Aorta (tissue), 5 donors: Measurements from ENCODE around the gene TET3. TPM values are rescaled to one million over a fixed set of nuclear protein-coding genes. Genes with fewer than 3 reads are reported as not detected.

Experiments used
- ATAC-seq: fragments of 200-7000 bp; cut with Tn5 transposase; one replicate; pipeline ENCODE4 v1.9.1; 2022; ENCODE audit warnings: moderate library complexity; ENCODE audit not compliant: low FRiP score
- DNase-seq, 2 donors: peaks; one replicate each; pipeline ENCODE4 v3.0.0-alpha.2; 2020
- H3K27ac ChIP-seq, 2 donors: one replicate each; pipeline ENCODE4 v1.5.1; 2013; ENCODE audit warnings: low read length in 2 of 2, mild to moderate bottlenecking in 2 of 2, moderate library complexity in 2 of 2, control low read depth in 1 of 2, inconsistent platforms in 1 of 2, low read depth in 1 of 2
- H3K27me3 ChIP-seq, 2 donors: one replicate each; pipeline ENCODE4 v1.6.1; 2013; ENCODE audit warnings: control low read depth in 1 of 2, low read length in 1 of 2, mild to moderate bottlenecking in 1 of 2, moderate library complexity in 1 of 2; ENCODE audit not compliant: insufficient read depth in 2 of 2, control insufficient read depth in 1 of 2
- H3K36me3 ChIP-seq, 2 donors: one replicate each; pipeline ENCODE4 v1.6.1; 2013; ENCODE audit warnings: control low read depth in 1 of 2, low read length in 1 of 2, mild to moderate bottlenecking in 1 of 2; ENCODE audit not compliant: insufficient read depth in 2 of 2, control insufficient read depth in 1 of 2
- H3K4me1 ChIP-seq, 2 donors: one replicate each; pipeline ENCODE4 v1.6.1; 2013; ENCODE audit warnings: low read length in 2 of 2, control low read depth in 1 of 2, mild to moderate bottlenecking in 1 of 2, moderate library complexity in 1 of 2; ENCODE audit not compliant: insufficient read depth in 2 of 2, control insufficient read depth in 1 of 2
- H3K4me3 ChIP-seq, 2 donors: one replicate each; pipeline ENCODE4 v1.5.1; 2013; ENCODE audit warnings: low read length in 2 of 2, control low read depth in 1 of 2, mild to moderate bottlenecking in 1 of 2
- H3K9me3 ChIP-seq: one replicate; pipeline ENCODE4 v1.6.1; 2013; ENCODE audit warnings: mild to moderate bottlenecking, low read length; ENCODE audit not compliant: control insufficient read depth
- WGBS, 2 donors: extraction: QIAGEN DNeasy Blood & Tissue Kit; methylation state at CpG; one replicate each; pipeline ENCODE4 v1.1.7; 2013; 5-methylcytosine and 5-hydroxymethylcytosine counted together
- intact Hi-C, 2 donors: fragments of 100-400 bp; cut with DNase I; formaldehyde crosslinking; loops; one replicate each; pipeline versions ENCODE4 v1.14.2 to v1.15.0; 2022
- polyA plus RNA-seq, 2 donors: library from polyadenylated mRNA; stranded (reverse); fragments of 200-250 nt; gene quantifications; one replicate each; pipeline ENCODE4 v1.2.3, GENCODE V29; 2013
- total RNA-seq, 2 donors: library from RNA; stranded (reverse); fragmentation: NEBNext Ultra II Directional; extraction: Animal tissue kit (Norgen Biotek cat#: 25700); gene quantifications; one replicate each; pipeline ENCODE4 v1.2.1, GENCODE V29; 2021
- donor health status: healthy with polysubstance abuse.
- donor health status: Bipolar disorder and iron deficiency.
- donor health status: DM: no; HTN: no; CAD: no.
- donor health status: DM: no; HTN: no; CAD: no.
- donor health status: DM: yes; HTN: yes; CAD: no.

The TET3 gene
- total and polyA plus RNA-seq, 4 donors, result 1.0 to 12.1 (median 5.7) TPM

DNA sequence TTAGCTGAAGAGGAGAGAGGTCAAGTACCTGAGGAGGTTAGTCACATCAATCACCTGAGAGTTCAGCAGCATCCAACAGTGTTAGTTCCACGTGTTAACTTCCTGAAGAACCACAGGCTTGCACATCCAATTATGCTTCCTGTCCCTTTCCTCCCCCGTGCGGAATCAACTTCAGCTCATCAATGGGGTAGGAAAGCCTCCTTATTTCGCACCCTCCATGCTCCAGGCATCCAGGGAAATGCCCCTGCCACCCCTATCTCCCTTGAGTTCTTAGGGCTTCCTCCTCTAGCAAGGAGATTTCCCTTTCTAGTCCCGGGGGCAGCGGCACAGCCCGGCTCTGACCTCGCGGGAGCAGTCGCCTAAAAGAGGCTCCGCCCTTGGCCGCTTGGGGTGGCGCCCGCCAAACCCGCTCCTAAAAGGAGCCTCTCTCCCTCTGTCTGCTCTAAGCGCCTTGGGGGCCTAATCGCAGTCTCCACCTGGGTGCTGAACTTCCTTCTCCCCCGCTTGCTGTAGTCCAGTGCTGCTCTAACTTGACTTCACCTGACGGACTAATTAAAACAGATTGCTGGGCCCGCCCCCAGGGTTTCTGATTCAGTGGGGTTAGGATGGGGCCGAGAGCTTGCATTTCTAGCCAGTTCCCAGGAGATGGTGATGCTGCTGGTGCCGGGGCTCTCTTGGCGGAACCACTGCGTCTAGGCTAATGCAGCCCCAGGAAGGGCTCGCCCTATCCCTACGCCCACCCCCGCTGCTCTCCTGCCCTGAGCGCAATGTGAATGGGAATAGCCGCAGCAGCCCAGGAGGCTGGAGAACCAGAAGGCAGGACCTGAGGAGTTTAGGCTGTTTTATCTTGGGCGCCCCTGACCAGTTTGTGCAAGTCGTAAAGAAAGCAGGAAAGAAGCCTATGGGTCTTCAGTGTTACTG is 3.4 kb upstream of the TET3 start:
- Histone ChIP-seq H3K27me3 (no peaks in the 10 kb centered on the region), H3K36me3 (no peaks in the 10 kb centered on the region), H3K4me3 (peak overlapping the region in 1 of 2 donors; percentile 14), H3K27ac (no peak overlapping the region), H3K9me3 (no peaks in the 10 kb centered on the region), H3K4me1 (no peaks in the 10 kb centered on the region)
- intact Hi-C loops, result no loop called here
- ATAC-seq (peak; percentile 1), DNase-seq (peak; percentile 66 to 84)
- WGBS, 2 donors, result 8 to 9% methylated on average over 31 of the region's 31 CpGs

DNA sequence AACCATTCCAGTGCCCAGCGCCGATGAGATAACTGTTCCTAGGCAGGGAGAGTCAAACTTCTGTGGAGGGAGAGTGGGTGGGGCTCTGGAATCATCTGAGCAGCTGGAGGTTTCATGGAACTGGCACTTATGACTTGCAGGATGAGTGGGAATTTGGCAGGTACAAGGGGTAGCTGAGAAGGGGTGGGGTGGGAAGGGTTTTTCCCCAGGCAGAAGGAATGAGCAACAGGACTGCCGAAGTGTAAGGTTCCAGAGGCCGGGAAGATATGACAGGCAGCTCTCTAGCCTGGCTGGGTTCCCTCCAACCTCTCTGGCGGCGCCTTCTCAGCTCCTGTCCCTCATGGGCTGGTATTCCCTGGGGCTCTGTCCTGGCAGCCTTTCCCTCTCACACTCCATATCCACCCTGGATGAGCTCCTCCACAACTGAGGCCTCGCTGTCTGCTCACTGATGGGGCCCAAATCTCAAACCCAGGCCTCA is 2.5 kb upstream of the TET3 start:
- ATAC-seq, result no peak
- DNase-seq, result peak in 1 of 2 donors; percentile 50
- WGBS, 2 donors, result 14 to 19% methylated on average over 7 of the region's 7 CpGs
- intact Hi-C loops, result no loop called here
- Histone ChIP-seq H3K27me3 (no peaks in the 10 kb centered on the region), H3K4me1 (no peaks in the 10 kb centered on the region), H3K27ac (no peak overlapping the region), H3K9me3 (no peaks in the 10 kb centered on the region), H3K4me3 (no peak overlapping the region), H3K36me3 (no peaks in the 10 kb centered on the region)

DNA sequence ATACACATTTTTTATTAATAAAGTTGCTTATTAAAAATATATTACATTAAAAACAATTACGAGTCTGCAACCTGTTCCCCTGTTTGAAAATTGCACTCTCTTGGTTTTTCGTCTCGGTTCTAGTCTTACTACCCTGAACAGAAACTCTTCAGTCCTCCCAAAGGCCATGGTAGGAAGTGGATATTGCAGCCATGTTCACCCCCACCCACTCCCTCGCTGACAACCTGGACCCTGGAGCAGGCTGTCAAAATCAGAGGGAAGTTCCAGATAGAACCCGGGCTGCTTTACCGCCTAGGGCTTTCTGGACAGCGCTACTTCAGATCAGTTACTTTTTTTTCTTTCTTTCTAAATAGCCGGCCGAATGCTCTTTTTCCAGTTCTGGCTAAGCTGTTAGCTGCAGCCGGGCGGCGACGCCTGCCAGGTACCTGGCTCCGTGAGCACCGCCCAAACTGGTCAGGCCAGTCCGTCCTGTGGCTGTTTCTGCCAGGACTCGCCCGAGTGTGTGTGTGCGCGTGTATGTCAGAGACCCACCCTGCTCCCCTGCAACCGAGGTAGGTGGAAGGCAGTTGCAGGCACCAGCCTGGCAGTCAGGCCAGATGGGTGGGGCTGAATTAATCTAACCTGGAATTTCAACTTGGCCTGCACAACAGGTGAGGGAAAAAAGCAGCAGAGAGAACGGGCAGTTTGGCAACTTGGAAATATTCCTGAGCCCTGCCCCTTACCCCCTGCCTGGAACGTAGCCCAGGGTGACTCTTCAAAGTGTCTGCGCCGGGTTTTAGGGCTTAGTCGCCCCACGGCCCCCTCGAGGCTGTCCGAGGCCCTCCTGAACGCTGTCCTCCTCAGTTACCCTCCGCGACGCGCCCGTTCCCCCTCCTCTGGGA is 1.1 kb upstream of the TET3 start:
- Histone ChIP-seq H3K9me3 (no peaks in the 10 kb centered on the region), H3K27ac (no peak overlapping the region), H3K4me3 (no peak overlapping the region), H3K4me1 (no peaks in the 10 kb centered on the region), H3K36me3 (no peaks in the 10 kb centered on the region), H3K27me3 (no peaks in the 10 kb centered on the region)
- 48 to 52% methylated on average over 35 of the region's 35 CpGs for WGBS, 2 donors
- ATAC-seq (no peak), DNase-seq (no peak)
- intact Hi-C loops, result no loop called here

DNA sequence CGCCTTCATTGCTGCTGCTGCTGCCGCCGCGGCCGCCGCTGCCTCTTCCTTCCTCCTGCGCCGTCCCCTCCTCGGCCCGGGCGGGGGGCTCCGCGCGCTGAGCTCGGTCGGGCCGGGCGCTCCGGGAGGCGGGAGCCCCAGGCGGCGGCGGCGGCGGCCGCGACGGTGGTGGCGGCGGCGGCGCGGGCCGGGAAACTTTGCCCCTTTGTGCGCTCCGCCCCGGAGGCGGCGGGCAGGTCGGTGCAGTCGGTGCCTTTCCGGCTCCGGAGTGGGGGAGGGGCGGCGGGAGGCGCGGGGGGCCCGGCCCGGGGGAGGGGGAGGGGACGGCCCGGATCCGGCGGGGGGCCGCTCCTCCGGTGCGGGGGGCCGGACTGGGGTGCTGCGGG is 205 bp downstream of the TET3 start:
- Histone ChIP-seq H3K4me1 (no peaks in the 10 kb centered on the region), H3K27me3 (no peaks in the 10 kb centered on the region), H3K9me3 (no peaks in the 10 kb centered on the region), H3K4me3 (peak overlapping the region; percentile 61 to 91), H3K27ac (no peak overlapping the region), H3K36me3 (no peaks in the 10 kb centered on the region)
- ATAC-seq (no peak), DNase-seq (peak; percentile 73 to 86)
- intact Hi-C loops, result loop anchor here in 1 of 2 donors (5.0 kb wide), 1 partner anchor 58 kb away; the partner anchor contains the start of gene DGUOK
- 1% methylated on average over 58 of the region's 58 CpGs; no CpG with 5 or more reads in 1 of the 2 donors for WGBS, 2 donors

DNA sequence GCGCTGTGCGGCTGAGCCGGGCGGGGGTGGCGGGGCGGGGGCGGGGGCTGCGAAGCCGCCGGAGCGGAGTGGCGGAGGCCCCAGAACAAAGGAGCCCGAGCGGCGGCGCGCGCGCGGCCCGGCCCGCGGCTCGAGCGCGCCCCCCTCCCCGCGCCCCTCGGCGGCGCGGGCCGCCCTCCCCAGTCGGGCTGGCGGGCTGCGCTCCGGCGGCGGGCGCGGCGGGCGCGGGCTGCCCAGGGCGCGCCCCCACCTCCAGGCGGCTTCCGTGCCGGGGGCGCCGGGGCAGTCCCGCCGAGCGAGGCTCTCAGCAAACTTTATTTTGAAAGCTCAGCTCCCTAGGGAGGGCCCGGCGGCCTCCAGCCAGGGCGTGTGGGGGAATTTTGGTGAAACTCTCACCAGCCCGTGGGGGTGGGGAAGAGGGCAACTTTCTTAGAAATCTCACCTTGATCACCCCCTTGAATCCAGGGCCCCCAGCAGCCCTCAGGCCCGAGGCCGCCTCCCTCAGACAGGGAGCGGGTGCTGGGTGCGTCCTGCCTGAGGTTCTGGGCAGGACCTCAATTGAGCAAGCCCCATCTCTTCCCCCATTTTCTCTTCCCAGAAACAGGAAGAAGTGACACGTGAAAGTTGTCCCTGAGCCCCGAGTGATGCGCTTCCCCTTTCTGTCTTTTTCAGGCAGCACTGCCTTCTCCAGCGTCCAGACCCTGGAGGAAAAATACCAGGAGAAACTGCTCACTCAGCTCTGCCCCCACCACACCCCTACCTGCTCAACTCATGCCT is 786 bp downstream of the TET3 start:
- H3K4me3 ChIP-seq, result peak overlapping the region; percentile 61 to 91
- H3K27ac ChIP-seq, result no peak overlapping the region
- no peaks in the 10 kb centered on the region for H3K36me3 ChIP-seq
- peak; percentile 67 to 86 for DNase-seq
- H3K4me1 ChIP-seq, result no peaks in the 10 kb centered on the region
- no peaks in the 10 kb centered on the region for H3K9me3 ChIP-seq
- no peaks in the 10 kb centered on the region for H3K27me3 ChIP-seq
- intact Hi-C loops, result loop anchor here in 1 of 2 donors (5.0 kb wide), 1 partner anchor 58 kb away; the partner anchor contains the start of gene DGUOK
- 4 to 19% methylated on average over 14 to 66 of the region's 66 CpGs for WGBS, 2 donors
- no peak for ATAC-seq

DNA sequence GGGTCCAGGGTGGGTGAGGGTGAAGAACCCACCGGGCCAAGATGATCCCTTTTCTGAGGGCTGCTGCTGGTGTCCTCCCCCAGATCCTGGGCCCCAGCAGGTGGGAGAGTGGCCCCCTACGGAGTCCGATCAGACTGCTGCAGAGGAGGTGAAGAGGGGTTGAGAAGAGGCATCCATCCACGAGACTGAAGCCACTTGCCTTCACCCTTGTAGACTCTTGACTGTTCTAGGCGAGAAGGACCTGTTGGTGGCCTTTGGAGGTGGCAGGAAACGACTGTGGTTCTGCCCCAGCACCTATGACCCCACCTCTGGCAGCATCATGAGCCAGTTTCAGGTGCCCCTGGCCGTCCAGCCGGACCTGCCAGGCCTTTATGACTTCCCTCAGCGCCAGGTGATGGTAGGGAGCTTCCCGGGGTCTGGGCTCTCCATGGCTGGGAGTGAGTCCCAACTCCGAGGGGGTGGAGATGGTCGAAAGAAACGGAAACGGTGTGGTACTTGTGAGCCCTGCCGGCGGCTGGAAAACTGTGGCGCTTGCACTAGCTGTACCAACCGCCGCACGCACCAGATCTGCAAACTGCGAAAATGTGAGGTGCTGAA is 1.5 kb downstream of the TET3 start:
- WGBS, 2 donors, result 96 to 99% methylated on average over 21 of the region's 21 CpGs
- ATAC-seq, result no peak
- intact Hi-C loops, result loop anchor here in 1 of 2 donors (5.0 kb wide), 1 partner anchor 59 kb away; the partner anchor contains the start of gene DGUOK
- Histone ChIP-seq H3K9me3 (no peaks in the 10 kb centered on the region), H3K4me3 (no peak overlapping the region), H3K36me3 (no peaks in the 10 kb centered on the region), H3K27me3 (no peaks in the 10 kb centered on the region), H3K27ac (no peak overlapping the region), H3K4me1 (no peaks in the 10 kb centered on the region)
- no peak for DNase-seq

DNA sequence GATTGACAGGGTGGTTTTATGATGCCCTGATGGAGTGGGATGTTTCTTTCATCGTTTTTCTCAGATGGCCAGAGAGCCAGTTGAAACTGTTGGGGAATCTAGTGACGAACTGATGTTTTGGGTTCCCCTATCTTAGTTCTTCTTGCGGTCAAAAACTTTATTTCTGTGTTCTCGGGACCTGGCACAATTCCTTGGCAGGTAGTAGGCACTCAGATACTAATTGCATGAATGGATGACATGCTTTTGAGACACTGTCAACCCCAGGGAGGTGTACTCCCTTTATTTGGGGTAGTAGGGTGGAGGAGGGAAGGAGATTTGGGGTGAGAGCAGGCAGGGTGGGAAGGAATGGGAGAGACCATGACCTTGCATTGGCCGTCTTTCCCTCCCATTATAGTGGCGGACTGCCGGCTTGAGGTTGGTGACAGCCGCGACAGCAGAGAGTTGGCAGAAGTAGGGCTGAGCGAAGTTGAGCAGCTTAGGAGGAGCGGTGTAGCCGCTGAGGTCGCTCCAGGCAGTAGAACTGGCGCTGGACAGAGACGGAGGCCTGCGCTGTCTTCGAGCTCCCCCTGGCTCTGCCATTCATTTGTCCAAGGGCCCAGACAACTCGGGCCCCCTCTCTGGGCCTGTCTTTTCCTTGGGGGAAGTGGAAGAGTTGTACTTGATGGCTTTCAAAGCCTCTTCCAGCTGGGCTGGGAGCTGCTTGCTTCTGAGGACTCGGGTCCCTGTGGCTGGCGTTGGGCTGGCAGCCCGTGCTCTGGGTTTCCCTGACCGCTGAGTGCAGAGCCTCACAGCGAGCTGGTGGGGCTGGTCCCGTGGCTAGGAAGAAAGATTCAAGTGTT is 2.6 kb downstream of the TET3 start:
- no peaks in the 10 kb centered on the region for H3K9me3 ChIP-seq
- H3K27me3 ChIP-seq, result no peaks in the 10 kb centered on the region
- H3K4me1 ChIP-seq, result no peaks in the 10 kb centered on the region
- no peak overlapping the region for H3K4me3 ChIP-seq
- 21 to 26% methylated on average over 24 of the region's 24 CpGs for WGBS, 2 donors
- ATAC-seq (peak; percentile 74), DNase-seq (peak in 1 of 2 donors; percentile 69)
- intact Hi-C loops, result loop anchor here in 1 of 2 donors (5.0 kb wide), 1 partner anchor 60 kb away; the partner anchor contains the start of gene DGUOK
- H3K27ac ChIP-seq, result no peak overlapping the region
- no peaks in the 10 kb centered on the region for H3K36me3 ChIP-seq
